Coronary artery (tissue), 2 donors: ENCODE measurements around the gene KIAA0825.

ENCODE experiments used
- DNase-seq: peaks from one replicate; pipeline ENCODE4 v3.0.0-alpha.2; 2017; ENCODE audit warnings: low spot score
- H3K27ac ChIP-seq, 2 donors: fragments of 200-600 bp; sonication (generic); one replicate each; pipeline ENCODE4 v1.5.1; 2016 to 2019
- H3K4me3 ChIP-seq: fragments of 200-600 bp; sonication (generic); 2 replicates; pipeline ENCODE4 v1.5.1; 2016; ENCODE audit warnings: mild to moderate bottlenecking, moderate library complexity
- TF ChIP-seq, protein P1 (sequence below): fragments of 200-600 bp; sonication (generic); IDR thresholded peaks from one replicate; pipeline ENCODE4 v1.5.1; 2019; ENCODE audit warnings: antibody characterized with exemption

KIAA0825 gene

DNA sequence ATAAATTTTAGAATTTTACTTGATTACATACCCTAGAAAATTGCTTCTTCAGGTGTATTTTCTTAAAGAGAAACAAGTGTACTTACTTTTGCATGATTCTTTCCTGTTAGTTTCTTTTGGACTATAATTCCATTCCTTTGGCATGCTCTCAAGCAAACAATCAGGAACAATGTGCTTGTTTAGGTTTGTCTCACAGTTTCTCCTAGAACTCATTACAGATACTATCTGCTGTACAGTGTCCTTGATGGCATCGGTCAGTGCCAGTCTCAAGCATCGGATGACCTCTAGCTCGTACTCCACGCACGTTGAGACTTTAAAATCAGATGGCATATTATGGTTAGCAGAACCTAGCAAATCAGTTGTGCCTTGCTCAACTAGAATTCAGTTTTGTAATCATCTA lies 214.9 kb downstream of the KIAA0825 start:
- no peak overlapping the region for H3K4me3 ChIP-seq
- H3K27ac ChIP-seq: no peak overlapping the region
- no peak for DNase-seq
- TF ChIP-seq, protein P1, sequence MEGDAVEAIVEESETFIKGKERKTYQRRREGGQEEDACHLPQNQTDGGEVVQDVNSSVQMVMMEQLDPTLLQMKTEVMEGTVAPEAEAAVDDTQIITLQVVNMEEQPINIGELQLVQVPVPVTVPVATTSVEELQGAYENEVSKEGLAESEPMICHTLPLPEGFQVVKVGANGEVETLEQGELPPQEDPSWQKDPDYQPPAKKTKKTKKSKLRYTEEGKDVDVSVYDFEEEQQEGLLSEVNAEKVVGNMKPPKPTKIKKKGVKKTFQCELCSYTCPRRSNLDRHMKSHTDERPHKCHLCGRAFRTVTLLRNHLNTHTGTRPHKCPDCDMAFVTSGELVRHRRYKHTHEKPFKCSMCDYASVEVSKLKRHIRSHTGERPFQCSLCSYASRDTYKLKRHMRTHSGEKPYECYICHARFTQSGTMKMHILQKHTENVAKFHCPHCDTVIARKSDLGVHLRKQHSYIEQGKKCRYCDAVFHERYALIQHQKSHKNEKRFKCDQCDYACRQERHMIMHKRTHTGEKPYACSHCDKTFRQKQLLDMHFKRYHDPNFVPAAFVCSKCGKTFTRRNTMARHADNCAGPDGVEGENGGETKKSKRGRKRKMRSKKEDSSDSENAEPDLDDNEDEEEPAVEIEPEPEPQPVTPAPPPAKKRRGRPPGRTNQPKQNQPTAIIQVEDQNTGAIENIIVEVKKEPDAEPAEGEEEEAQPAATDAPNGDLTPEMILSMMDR: no peak

DNA sequence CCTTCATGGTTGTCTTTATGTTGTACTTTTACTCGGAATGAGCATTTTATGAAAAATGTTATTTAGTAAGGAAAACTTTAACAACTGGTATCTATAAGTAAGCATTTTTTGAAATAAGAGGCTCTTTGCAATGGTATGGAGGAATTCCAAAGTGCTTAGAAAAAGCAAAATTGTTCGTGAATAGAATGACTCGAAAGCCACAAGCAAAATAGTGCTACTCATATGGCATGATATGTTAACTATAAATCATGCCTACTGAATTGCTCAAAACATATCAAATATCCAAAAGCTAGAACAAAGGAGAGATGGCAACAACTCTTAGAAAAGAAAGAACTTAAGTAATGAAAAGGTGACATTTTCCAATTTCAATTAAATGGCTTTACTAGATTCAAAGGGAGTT lies 216.3 kb downstream of the KIAA0825 start:
- H3K27ac ChIP-seq: no peak overlapping the region
- TF ChIP-seq, protein P1: no peak
- DNase-seq: no peak

DNA sequence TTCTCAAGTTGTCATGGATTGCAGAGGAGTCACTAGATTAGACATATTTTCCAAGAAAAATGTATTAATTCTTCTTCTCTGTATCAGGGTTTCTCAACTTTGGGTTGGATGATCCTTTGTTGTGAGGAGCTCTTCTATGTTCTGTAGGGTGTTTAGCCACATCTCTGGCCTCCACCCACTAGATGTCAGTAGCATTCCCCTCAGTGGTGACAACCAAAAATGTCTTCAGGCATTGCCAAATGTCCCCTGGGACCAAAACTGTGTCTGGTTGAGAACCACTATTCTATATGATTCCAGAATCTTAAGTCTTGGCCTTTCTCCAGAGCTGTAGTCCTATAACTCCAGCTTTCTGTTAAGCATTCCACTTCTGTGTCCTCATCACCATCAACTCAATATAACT lies 220.9 kb downstream of the KIAA0825 start:
- H3K27ac ChIP-seq: no peak overlapping the region
- no peak for DNase-seq
- no peak overlapping the region for H3K4me3 ChIP-seq
- TF ChIP-seq, protein P1: no peak

More for the DNA sequence above, 216.3 kb downstream of the KIAA0825 start:
- no peak overlapping the region for H3K4me3 ChIP-seq

DNA sequence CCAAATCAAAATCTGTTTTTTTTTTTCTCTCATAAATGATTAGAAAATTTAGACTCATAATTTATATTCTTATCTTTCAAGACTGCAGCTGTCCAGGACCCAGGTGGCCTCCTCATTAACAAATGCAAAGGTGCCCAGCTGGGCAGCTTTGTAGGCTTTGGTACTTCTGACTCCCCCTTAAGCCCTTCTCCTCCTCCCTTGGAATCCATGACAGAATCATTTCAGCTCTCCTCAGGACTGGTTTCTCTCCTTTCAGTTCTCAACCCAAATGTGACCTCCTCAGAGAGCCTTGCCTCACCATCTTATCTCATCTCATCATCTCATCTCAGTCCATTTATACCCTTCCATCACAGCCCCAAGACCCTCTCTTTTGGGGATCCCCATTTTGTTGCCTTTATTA lies 221.7 kb downstream of the KIAA0825 start:
- Histone ChIP-seq H3K27ac (no peak overlapping the region), H3K4me3 (no peak overlapping the region)
- DNase-seq: no peak
- TF ChIP-seq, protein P1: no peak

DNA sequence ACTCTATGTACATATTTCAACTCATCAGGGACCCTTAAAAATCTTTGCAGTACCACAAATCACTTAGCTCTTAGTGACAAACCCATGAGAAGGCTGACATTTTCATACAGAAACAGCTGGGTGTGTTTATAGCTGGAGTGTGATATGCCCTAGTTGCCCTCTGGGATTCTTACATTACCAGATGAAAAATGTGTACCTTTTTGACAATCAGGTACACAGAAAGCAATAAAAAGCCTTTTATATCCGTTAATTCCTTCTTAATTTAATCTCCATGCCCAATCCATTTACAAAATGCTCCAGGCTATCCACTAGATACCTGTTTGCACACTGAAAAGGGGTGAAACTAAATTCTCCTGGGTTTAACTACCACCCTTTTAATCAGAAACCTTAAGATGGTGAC lies 222.9 kb downstream of the KIAA0825 start:
- no peak for DNase-seq
- TF ChIP-seq, protein P1: no peak
- Histone ChIP-seq H3K4me3 (no peak overlapping the region), H3K27ac (no peak overlapping the region)

DNA sequence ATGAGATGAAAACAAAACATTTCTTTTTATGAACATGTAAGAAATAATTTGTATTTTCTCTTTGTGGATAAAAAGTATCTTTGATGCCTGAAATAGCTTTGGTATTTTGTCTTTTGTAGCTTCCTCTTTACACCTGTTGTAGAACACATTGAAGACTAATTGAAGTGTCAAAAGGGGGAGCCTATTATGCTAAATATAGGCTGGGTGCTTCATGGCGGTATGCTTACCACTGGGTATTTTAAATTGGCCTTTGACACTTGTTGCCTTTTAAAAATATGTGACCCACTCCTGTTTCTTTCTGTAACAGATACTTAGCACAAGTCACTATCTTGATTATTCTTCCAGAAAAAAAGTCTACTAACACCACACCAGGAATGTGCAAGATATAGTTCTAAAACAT lies 226.4 kb downstream of the KIAA0825 start:
- Histone ChIP-seq H3K27ac (no peak overlapping the region), H3K4me3 (no peak overlapping the region)
- no peak for DNase-seq
- TF ChIP-seq, protein P1: no peak

DNA sequence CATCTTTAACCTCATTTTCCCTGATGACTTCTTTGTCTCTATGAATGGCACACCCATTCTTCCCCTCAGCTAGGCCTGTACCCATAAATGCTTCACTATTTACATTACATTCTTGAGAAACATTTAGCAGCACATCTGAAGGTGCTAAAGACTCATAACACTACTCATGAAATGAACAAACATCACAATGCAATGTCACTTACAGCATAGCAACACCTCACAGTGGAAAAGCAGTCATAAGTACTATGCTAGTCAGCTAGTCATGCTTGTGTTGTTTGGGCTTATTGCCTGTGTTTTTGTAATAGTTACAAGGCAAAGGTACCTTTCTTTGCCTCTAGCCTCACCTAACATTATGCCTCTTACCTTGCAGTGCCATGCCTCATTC lies 228.9 kb downstream of the KIAA0825 start:
- H3K4me3 ChIP-seq: no peak overlapping the region
- TF ChIP-seq, protein P1: no peak
- DNase-seq: no peak
- no peak overlapping the region for H3K27ac ChIP-seq
